Calu3 (cell line): ENCODE data around the gene SULT2B1. TPM values are rescaled to one million over a fixed set of nuclear protein-coding genes. Genes with fewer than 3 reads are reported as not detected.

ENCODE experiments used
- BruUV-seq: library from RNA; stranded (reverse); fragments of 400-500 nt; replicated peaks from 2 replicates; lab custom pipeline; 2021; lab: Mats Ljungman, UMichigan
- CTCF ChIA-PET: fragments of 300-600 bp; sonication (Branson Sonifier 250); formaldehyde crosslinking; loops from one replicate; lab custom pipeline; 2022; ENCODE audit warnings: antibody characterized with exemption; lab: Charles Lee
- DNase-seq: peaks from one replicate; pipeline ENCODE4 v3.0.0; 2022
- H3K27ac Mint-ChIP-seq: one replicate; pipeline ENCODE4 v1.8.0; 2022; ENCODE audit warnings: mixed read lengths; ENCODE audit not compliant: unreplicated experiment
- H3K27me3 Mint-ChIP-seq: one replicate; pipeline ENCODE4 v1.8.0; 2022; ENCODE audit warnings: mixed read lengths; ENCODE audit not compliant: unreplicated experiment
- H3K36me3 Mint-ChIP-seq: one replicate; pipeline ENCODE4 v1.8.0; 2022; ENCODE audit warnings: mild to moderate bottlenecking, moderate library complexity, mixed read lengths; ENCODE audit not compliant: insufficient read depth, unreplicated experiment
- H3K4me1 Mint-ChIP-seq: one replicate; pipeline ENCODE4 v1.8.0; 2022; ENCODE audit warnings: mild to moderate bottlenecking, low read depth, mixed read lengths; ENCODE audit not compliant: unreplicated experiment
- H3K4me3 Mint-ChIP-seq: one replicate; pipeline ENCODE4 v1.8.0; 2022; ENCODE audit warnings: mild to moderate bottlenecking, low read depth, moderate library complexity, mixed read lengths; ENCODE audit not compliant: unreplicated experiment
- H3K9me3 Mint-ChIP-seq: one replicate; pipeline ENCODE4 v1.8.0; 2022; ENCODE audit warnings: low read depth, mixed read lengths; ENCODE audit not compliant: unreplicated experiment
- intact Hi-C: fragments of 100-400 bp; cut with micrococcal nuclease; formaldehyde crosslinking; loops from one replicate; pipeline ENCODE4 v1.10.0; 2022; ENCODE audit not compliant: unreplicated experiment
- total RNA-seq: library from RNA; stranded (reverse); gene quantifications from 2 replicates; pipeline ENCODE4 v1.2.3, GENCODE V29; 2022
- TF ChIP-seq, protein P1 (sequence below): fragments of 200-600 bp; IDR thresholded peaks from one replicate; pipeline ENCODE4 v1.8.0; 2022; ENCODE audit warnings: antibody characterized with exemption; ENCODE audit not compliant: unreplicated experiment

The SULT2B1 gene
- total RNA-seq, 1 experiment from 2014 or later: not detected

DNA sequence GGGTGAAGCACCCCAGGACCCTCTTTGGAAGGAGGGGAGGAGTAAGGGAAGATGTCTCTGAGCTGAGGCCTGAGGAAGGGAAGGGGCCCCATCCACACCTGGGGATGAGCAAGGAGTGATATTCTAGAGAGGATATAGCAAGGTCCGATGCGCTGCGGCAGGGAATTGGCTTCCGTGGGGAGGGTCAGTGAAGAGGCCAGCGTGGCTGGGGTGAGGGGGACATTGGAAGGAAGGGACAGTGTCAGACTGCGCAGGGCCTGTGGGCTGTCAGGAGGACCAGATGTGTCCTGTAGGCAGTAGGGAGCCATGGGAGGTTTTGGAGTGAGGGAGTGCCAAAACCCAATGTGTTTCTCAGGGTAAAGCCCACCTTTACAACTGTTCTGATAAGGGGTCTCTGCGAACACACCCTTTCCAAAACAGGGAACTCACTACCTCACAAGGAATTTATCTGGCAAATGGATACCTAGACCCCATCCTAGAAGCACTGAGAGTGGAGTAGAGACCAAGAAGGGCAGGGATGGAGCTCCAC lies 44.0 kb upstream of the SULT2B1 start:
- no TSS peak for BruUV-seq
- H3K4me3 Mint-ChIP-seq: no peak overlapping the region
- DNase-seq: no peak
- H3K4me1 Mint-ChIP-seq: no peaks in the 10 kb centered on the region
- intact Hi-C loops: no loop called here
- H3K36me3 Mint-ChIP-seq: no peaks in the 10 kb centered on the region
- H3K27me3 Mint-ChIP-seq: peaks cover 17% of the 10 kb centered on the region
- no peaks in the 10 kb centered on the region for H3K9me3 Mint-ChIP-seq
- CTCF ChIA-PET: interaction anchor here (0.7 to 5.1 kb wide), 6 partner anchors 9 to 239 kb away, joined by 3 to 148 read pairs (median 4); no protein-coding TSS in a partner anchor
- no peak overlapping the region for H3K27ac Mint-ChIP-seq
- TF ChIP-seq, protein P1, sequence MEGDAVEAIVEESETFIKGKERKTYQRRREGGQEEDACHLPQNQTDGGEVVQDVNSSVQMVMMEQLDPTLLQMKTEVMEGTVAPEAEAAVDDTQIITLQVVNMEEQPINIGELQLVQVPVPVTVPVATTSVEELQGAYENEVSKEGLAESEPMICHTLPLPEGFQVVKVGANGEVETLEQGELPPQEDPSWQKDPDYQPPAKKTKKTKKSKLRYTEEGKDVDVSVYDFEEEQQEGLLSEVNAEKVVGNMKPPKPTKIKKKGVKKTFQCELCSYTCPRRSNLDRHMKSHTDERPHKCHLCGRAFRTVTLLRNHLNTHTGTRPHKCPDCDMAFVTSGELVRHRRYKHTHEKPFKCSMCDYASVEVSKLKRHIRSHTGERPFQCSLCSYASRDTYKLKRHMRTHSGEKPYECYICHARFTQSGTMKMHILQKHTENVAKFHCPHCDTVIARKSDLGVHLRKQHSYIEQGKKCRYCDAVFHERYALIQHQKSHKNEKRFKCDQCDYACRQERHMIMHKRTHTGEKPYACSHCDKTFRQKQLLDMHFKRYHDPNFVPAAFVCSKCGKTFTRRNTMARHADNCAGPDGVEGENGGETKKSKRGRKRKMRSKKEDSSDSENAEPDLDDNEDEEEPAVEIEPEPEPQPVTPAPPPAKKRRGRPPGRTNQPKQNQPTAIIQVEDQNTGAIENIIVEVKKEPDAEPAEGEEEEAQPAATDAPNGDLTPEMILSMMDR: no peak

DNA sequence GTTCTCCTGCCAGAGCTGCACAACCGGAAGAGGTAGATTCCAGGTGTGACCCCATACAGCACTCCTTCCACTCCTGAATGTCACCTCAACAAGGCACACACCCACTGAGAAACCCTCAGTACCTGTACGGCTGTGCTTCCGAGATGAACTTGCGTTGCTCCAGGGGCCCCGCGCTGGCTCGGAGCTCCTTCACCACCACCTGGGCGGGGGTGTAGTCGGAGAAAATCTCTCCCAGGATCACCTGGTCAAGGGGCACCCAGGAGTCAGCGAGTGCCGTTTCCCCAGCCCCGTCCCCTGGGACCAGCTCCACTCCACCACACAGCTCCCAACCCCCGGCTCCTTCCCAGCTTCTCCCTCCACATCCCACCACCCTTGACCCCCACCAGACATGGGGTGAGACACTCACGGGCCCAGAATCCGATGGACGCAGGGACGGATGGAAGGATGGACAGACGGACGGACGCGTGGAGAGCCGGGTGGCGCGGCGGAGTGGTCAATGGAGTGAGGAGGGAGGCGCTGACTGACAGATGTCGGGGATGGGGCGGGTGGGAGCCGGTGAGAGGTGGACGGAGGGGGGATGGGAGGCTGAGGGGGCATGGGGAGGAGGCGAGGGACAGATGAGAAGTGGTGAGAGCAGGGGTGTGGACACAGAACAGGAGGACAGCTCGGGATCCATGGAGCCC lies 43.1 kb upstream of the SULT2B1 start:
- H3K4me3 Mint-ChIP-seq: no peak overlapping the region
- no peak for DNase-seq
- H3K36me3 Mint-ChIP-seq: peaks cover 6% of the 10 kb centered on the region
- CTCF ChIA-PET: interaction anchor here (1.3 to 5.1 kb wide), 3 partner anchors 8 to 76 kb away, joined by 4 to 148 read pairs (median 5); no protein-coding TSS in a partner anchor
- intact Hi-C loops: no loop called here
- TF ChIP-seq, protein P1: no peak
- no peak overlapping the region for H3K27ac Mint-ChIP-seq
- peaks cover 4% of the 10 kb centered on the region for H3K4me1 Mint-ChIP-seq
- H3K27me3 Mint-ChIP-seq: peaks cover 8% of the 10 kb centered on the region
- no peaks in the 10 kb centered on the region for H3K9me3 Mint-ChIP-seq
- no TSS peak for BruUV-seq

DNA sequence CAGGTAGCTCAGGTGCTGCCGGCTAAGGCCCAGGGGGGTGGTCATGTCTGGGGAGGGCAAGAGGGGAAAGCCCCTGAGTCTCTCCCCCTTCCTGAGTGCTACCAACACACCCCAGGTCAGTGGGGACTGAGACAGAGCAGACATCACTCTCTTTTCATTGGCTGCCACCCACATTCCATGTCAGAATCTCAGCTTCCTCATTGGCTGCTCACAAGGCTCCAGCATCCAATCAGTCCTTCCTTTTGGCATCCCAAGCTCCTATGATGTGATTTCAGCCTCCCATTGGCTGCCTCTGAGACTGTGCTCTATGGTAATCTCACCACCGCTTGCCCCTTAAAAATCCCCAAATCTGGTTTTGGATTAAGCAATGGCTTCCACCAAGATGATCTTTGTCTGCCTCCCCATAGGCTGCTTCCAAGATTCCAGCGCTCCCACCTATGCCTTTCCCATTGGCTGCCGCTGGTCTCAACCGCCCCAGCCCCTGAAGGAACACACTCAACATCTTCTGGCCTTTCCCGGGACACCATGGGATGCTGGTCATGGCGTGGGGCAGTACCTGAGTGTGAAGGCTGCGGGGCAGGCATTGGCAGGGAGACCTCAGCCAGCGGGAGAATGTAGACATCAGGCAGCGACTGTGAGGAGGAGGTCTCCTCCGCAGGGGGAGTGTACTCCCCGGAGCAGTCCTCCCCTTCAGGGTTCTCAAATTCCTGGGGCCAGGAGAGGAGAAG lies 42.3 kb upstream of the SULT2B1 start:
- H3K4me3 Mint-ChIP-seq: no peak overlapping the region

More for the DNA sequence above, 42.3 kb upstream of the SULT2B1 start:
- intact Hi-C loops: no loop called here
- TF ChIP-seq, protein P1: no peak
- peaks cover under 1% of the 10 kb centered on the region for H3K27me3 Mint-ChIP-seq
- H3K4me1 Mint-ChIP-seq: peaks cover 8% of the 10 kb centered on the region
- H3K27ac Mint-ChIP-seq: no peak overlapping the region
- no peaks in the 10 kb centered on the region for H3K9me3 Mint-ChIP-seq
- H3K36me3 Mint-ChIP-seq: peaks cover 9% of the 10 kb centered on the region
- CTCF ChIA-PET: interaction anchor here (1.4 to 5.1 kb wide), 2 partner anchors 75 kb away, joined by 3 to 148 read pairs; no protein-coding TSS in a partner anchor
- DNase-seq: no peak
- no TSS peak for BruUV-seq
